BLaER1 treated with 17β-estradiol and CSF1 and Interleukin-3, amounts not matched to agents 10 nM and 100 nM (cell line): ENCODE data around the gene GLRX.
A peak's percentile ranks its signal among the peaks of the same experiment; 100 is the strongest.

ENCODE experiments used
- H3K27ac ChIP-seq, 11 experiments: shearing (Covaris generic); formaldehyde crosslinking; 2 replicates each; pipeline ENCODE4 v1.8.1; 2022
- H3K27me3 ChIP-seq, 11 experiments: shearing (Covaris generic); formaldehyde crosslinking; 2 replicates each; pipeline ENCODE4 v1.8.1; 2022
- H3K36me3 ChIP-seq, 11 experiments: shearing (Covaris generic); formaldehyde crosslinking; 2 replicates each; pipeline ENCODE4 v1.8.1; 2022
- H3K4me1 ChIP-seq, 10 experiments: shearing (Covaris generic); formaldehyde crosslinking; 2 replicates each; pipeline ENCODE4 v1.8.1; 2022
- H3K4me2 ChIP-seq, 11 experiments: shearing (Covaris generic); formaldehyde crosslinking; 2 replicates each; pipeline ENCODE4 v1.8.1; 2022
- H3K4me3 ChIP-seq, 10 experiments: shearing (Covaris generic); formaldehyde crosslinking; 2 replicates each; pipeline ENCODE4 v1.8.1; 2022
- H3K9ac ChIP-seq, 11 experiments: shearing (Covaris generic); formaldehyde crosslinking; 2 replicates each; pipeline ENCODE4 v1.8.1; 2022
- H3K9me3 ChIP-seq, 11 experiments: shearing (Covaris generic); formaldehyde crosslinking; replicated peaks in 1 of 11; 2 replicates each; pipeline ENCODE4 v1.8.1; 2022
- H4K20me1 ChIP-seq, 11 experiments: shearing (Covaris generic); formaldehyde crosslinking; 2 replicates each; pipeline ENCODE4 v1.8.1; 2022
- Cebpa-rat ChIP-seq, 11 experiments: shearing (Covaris generic); IDR thresholded peaks; 2 replicates each; pipeline ENCODE4 v1.8.1; 2022

GLRX gene

DNA sequence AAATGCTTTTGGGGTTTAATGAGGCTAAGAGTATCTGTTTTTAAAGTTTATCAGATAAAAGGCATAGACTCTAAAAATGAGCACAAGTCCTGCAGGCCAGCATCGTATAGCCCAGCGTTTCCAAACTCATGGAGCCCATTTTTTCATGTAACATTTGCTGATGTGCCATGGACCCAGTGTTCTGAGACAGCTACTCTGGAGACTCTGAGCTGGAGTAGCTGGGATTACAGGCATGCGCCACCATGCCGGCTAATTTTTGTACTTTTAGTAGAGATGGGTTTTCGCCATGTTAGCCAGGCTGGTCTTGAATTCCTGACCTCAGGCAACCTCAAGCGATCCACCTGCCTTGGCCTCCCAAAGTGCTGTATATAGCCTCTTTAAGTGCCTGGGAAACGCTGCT lies 15.8 kb downstream of the GLRX start:
- Histone ChIP-seq H4K20me1 (peaks cover 0 to 4% (median 0%) of the 10 kb centered on the region in 11 experiments; a peak in 5 of 22 replicates), H3K4me1 (peaks cover 45 to 67% (median 48%) of the 10 kb centered on the region in 10 experiments), H3K27ac (no peak overlapping the region), H3K9ac (no peak overlapping the region), H3K4me2 (no peak overlapping the region), H3K9me3 (peaks cover 0 to 13% (median 7%) of the 10 kb centered on the region in 11 experiments; a peak in 12 of 22 replicates), H3K4me3 (no peak overlapping the region), H3K36me3 (peaks cover 15 to 69% (median 37%) of the 10 kb centered on the region in 11 experiments; a peak in 21 of 22 replicates), H3K27me3 (no peaks in the 10 kb centered on the region)
- no peak for TF ChIP-seq Cebpa-rat (IDR thresholded peaks at IDR 0.05)

DNA sequence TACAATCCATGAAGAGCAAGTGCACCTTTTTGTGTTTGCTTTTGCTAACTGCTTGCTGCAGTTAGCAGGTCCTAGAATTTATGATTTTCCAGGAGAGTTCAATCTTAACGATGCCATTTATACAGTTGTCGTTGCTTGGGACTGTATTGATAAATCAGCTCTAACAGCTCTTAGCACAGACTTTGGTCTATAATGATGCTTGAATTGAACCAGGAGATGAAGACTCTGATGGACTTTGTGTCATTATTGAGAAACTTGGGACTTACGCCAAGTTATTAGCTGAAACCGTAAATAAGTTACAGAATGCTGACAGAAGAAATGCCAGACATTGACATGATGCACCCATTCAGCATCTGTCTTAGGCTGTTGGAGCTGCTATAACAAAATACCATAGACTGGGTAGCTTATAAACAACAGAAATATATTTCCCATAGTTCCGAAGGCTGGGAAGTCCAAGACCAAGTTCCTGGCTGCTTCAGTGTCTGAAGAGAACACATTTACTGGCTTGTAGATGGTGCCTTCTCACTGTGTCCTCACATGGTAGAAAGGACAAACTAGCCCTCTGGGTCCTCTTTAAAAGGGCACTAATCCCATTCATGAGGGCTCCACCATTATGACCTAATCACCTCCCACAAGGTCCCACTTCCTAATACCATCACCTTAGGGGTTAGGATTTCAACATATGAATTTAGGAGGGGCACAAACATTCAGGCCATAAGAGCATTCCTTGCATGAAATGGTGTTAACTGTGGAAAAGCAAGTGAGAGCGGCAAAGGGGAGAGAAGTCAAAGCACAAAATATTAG lies 17.6 kb downstream of the GLRX start:
- Histone ChIP-seq H3K4me1 (peaks cover 29 to 62% (median 34%) of the 10 kb centered on the region in 10 experiments), H3K9me3 (peaks cover 0 to 13% (median 8%) of the 10 kb centered on the region in 11 experiments; a peak in 12 of 22 replicates), H3K9ac (no peak overlapping the region), H3K4me2 (no peak overlapping the region), H4K20me1 (no peaks in the 10 kb centered on the region; a peak in 2 of 22 replicates), H3K4me3 (no peak overlapping the region), H3K27me3 (no peaks in the 10 kb centered on the region), H3K36me3 (peaks cover 13 to 59% (median 35%) of the 10 kb centered on the region in 11 experiments; a peak in 19 of 22 replicates), H3K27ac (no peak overlapping the region)
- no peak for TF ChIP-seq Cebpa-rat (IDR thresholded peaks at IDR 0.05)

DNA sequence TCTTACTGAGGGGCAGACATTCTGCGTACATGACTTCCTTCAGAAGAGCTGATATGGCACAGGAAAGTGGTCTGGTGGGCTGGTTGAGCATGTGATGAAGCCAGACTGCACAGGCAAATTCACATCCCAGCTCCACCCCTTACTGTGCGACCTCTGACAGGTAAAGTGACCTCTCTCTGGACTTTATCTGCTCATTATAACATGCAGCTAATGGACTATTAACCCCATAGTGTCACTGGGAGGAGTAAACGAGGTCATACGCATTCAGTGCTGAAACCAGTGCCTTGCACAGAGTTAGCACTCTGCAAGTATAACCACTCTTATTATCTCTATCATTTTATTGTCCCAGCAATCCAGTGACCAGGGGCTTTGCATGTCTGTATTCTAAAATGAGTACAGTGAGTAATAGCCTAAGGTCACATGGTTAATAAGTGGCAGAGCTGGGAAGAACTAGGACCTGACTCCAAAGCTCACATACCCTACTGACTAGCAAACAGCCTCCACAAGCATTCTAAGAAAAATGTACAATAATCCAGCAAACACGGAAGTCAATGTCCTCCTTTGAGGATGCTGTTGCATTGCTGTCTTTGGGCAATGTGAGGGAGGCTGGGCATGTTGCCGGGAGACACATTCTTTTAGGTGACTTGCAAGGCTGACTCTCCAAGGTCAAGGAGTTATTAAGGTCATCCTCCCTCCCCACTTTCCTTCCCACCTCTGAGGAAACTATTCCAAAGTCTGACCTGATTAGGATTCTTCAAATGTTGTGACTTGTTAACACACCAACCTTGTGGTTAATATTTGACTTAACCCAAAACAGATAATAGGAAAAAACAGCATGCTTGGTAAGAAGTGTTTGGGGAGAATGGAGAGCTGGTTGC lies 19.0 kb downstream of the GLRX start:
- H3K4me1 ChIP-seq = peaks cover 17 to 51% (median 21%) of the 10 kb centered on the region in 10 experiments
- H3K9me3 ChIP-seq = peaks cover 0 to 13% (median 8%) of the 10 kb centered on the region in 11 experiments; a peak in 12 of 22 replicates
- H3K9ac ChIP-seq = no peak overlapping the region
- no peaks in the 10 kb centered on the region; a peak in 1 of 22 replicates for H4K20me1 ChIP-seq
- peak overlapping the region in 2 of 11 experiments; percentile 32 to 52; a peak in 5 of 22 replicates for H3K4me2 ChIP-seq
- no peak overlapping the region for H3K27ac ChIP-seq
- H3K27me3 ChIP-seq = no peaks in the 10 kb centered on the region
- peaks cover 19 to 70% (median 40%) of the 10 kb centered on the region in 11 experiments; a peak in 19 of 22 replicates for H3K36me3 ChIP-seq
- TF ChIP-seq Cebpa-rat (IDR thresholded peaks at IDR 0.05) = no peak
- H3K4me3 ChIP-seq = no peak overlapping the region

DNA sequence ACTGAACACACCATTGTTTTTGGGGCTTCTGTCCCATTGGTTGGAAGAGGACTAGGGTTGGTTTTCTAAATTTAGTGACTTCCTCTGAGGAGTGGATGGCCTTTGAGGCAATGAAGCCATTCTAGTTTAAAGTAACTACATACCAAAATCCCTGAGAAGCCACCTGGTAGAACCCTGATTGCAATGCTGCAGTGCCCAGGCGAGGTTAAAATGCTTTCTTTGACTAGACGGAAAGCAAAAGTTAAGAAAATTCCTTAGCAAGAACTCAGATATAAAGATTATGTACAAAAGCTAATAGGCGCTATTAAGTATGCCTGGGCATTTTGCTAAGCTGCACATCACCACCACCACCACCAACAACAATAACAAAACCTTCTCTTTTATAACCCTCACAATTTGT lies 20.6 kb downstream of the GLRX start:
- Histone ChIP-seq H4K20me1 (no peaks in the 10 kb centered on the region), H3K4me3 (no peak overlapping the region), H3K27me3 (no peaks in the 10 kb centered on the region), H3K9me3 (peaks cover 0 to 13% (median 8%) of the 10 kb centered on the region in 11 experiments; a peak in 12 of 22 replicates), H3K4me2 (peak overlapping the region in 9 of 11 experiments; percentile 0 to 64 (median 42); a peak in 14 of 22 replicates), H3K9ac (no peak overlapping the region), H3K36me3 (peaks cover 19 to 71% (median 47%) of the 10 kb centered on the region in 11 experiments; a peak in 20 of 22 replicates), H3K27ac (peak overlapping the region in 1 of 11 experiments; percentile 12; a peak in 2 of 22 replicates), H3K4me1 (peaks cover 5 to 46% (median 10%) of the 10 kb centered on the region in 10 experiments; a peak in 19 of 20 replicates)
- TF ChIP-seq Cebpa-rat (IDR thresholded peaks at IDR 0.05) = no peak

DNA sequence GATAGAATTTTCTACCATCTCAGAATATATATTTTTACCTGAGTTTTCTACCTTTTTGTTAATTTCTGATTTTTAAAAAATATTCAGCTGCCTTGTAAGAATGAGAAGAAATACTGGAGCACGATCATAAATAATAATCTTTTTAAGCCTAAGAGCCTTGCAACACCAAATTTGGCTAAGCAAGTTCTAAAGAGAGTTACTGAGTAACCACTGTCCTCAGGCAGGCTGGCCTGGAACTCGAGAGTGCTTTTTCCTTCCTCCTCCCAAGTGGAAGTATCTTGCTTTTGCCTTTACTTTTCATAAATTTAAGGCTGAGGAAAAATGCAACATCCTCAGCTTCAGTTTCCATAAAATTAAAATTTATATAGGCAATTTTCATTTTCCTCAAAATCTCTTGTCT lies 21.0 kb downstream of the GLRX start:
- H3K4me3 ChIP-seq = no peak overlapping the region
- TF ChIP-seq Cebpa-rat (IDR thresholded peaks at IDR 0.05) = no peak
- H3K27me3 ChIP-seq = no peaks in the 10 kb centered on the region
- peaks cover 5 to 46% (median 10%) of the 10 kb centered on the region in 10 experiments; a peak in 19 of 20 replicates for H3K4me1 ChIP-seq
- H4K20me1 ChIP-seq = no peaks in the 10 kb centered on the region
- peak overlapping the region in 9 of 11 experiments; percentile 0 to 64 (median 42); a peak in 13 of 22 replicates for H3K4me2 ChIP-seq
- H3K9me3 ChIP-seq = peaks cover 0 to 13% (median 8%) of the 10 kb centered on the region in 11 experiments; a peak in 12 of 22 replicates
- H3K9ac ChIP-seq = no peak overlapping the region
- H3K36me3 ChIP-seq = peaks cover 16 to 71% (median 47%) of the 10 kb centered on the region in 11 experiments; a peak in 20 of 22 replicates
- peak overlapping the region in 1 of 11 experiments; percentile 12; a peak in 2 of 22 replicates for H3K27ac ChIP-seq

DNA sequence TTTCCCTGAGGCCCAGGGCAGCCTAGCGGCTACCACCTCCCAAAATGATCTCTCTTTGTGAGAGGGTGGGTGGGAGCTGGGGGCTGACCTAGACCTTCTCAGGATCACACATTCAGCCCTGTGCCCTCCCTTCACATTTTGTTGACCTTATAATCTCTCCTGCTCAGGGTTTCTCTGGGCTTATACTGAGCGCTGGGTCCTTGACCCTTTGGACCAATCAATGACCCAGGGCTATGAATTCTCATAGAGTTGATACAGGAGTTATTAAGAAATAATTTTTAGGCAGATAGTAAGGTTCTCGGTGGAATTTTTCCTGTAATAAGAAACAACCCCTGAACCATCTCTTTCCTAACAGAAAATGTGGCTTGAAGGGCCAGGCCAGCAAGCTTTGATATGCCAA lies 22.0 kb downstream of the GLRX start:
- no peak for TF ChIP-seq Cebpa-rat (IDR thresholded peaks at IDR 0.05)
- Histone ChIP-seq H3K4me2 (peak overlapping the region in 2 of 11 experiments; percentile 39 to 64; a peak in 3 of 22 replicates), H3K4me1 (peaks cover 5 to 46% (median 10%) of the 10 kb centered on the region in 10 experiments; a peak in 19 of 20 replicates), H3K4me3 (no peak overlapping the region), H3K9me3 (peaks cover 0 to 12% (median 7%) of the 10 kb centered on the region in 11 experiments; a peak in 12 of 22 replicates), H4K20me1 (no peaks in the 10 kb centered on the region), H3K36me3 (peaks cover 9 to 69% (median 44%) of the 10 kb centered on the region in 11 experiments; a peak in 19 of 22 replicates), H3K27me3 (no peaks in the 10 kb centered on the region), H3K9ac (no peak overlapping the region), H3K27ac (no peak overlapping the region)

DNA sequence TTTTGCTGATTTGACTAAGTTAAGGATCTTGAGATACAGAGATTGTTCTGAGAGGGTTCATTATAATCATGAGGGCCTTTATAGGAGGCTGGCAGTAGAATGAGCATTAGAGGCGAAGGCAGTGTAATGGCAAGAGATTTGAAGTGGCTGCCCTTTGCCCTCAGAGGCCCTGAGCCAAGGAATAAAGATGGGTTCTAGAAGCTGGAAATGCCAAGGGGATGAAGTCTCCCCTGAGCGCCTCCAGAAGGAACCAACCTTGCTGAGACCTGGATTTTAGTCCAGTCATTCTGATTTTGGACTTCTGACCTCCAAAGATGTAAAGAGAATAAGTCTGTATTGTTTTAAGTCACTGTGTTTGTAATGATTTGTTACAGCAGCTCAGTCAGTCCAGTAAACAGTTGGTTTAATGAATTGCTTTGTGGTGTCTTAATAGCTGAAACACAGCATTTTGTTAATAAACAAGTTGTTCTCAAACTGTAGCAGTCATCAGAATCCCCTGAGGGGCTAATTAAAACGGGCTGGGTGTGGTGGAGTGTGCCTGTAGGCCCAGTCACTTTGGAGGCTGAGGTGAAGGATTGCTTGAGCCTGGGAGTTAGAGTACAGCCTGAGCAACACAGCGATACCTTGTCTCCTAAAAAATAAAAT lies 23.2 kb downstream of the GLRX start:
- H3K4me1 ChIP-seq = peaks cover 5 to 45% (median 10%) of the 10 kb centered on the region in 10 experiments; a peak in 19 of 20 replicates
- TF ChIP-seq Cebpa-rat (IDR thresholded peaks at IDR 0.05) = no peak
- no peak overlapping the region for H3K9ac ChIP-seq
- H4K20me1 ChIP-seq = no peaks in the 10 kb centered on the region
- H3K4me3 ChIP-seq = no peak overlapping the region
- H3K4me2 ChIP-seq = no peak overlapping the region
- H3K27ac ChIP-seq = no peak overlapping the region
- peaks cover 6 to 69% (median 43%) of the 10 kb centered on the region in 11 experiments; a peak in 19 of 22 replicates for H3K36me3 ChIP-seq
- H3K9me3 ChIP-seq = peaks cover 0 to 4% (median 0%) of the 10 kb centered on the region in 11 experiments; a peak in 2 of 22 replicates
- H3K27me3 ChIP-seq = no peaks in the 10 kb centered on the region

DNA sequence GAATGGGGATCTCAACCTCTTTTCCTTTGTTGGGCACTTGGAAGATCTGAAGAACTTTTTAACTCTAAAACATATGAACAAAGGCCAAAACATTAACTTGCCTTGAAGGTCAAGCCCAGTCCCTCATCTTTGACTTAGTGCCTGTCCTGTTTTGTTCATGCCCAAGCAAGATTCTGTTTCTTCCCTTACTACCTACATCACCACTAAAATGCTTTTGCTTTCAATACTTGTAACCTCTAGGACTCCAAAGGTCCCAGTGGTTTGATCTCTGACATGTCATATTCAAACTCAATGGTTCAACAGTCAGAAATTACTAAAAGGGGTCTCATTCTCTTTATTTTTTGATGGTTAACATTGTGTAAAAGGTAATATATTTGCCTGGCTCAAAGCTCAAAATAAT lies 24.0 kb downstream of the GLRX start:
- Histone ChIP-seq H3K9me3 (peaks cover 0 to 4% (median 0%) of the 10 kb centered on the region in 11 experiments; a peak in 2 of 22 replicates), H3K27me3 (no peaks in the 10 kb centered on the region), H3K27ac (no peak overlapping the region), H3K4me1 (peaks cover 5 to 37% (median 10%) of the 10 kb centered on the region in 10 experiments; a peak in 19 of 20 replicates), H3K9ac (no peak overlapping the region), H3K36me3 (peaks cover 13 to 77% (median 51%) of the 10 kb centered on the region in 11 experiments; a peak in 20 of 22 replicates), H3K4me3 (no peak overlapping the region), H3K4me2 (peak overlapping the region in 2 of 11 experiments; percentile 6 to 48; a peak in 1 of 22 replicates), H4K20me1 (no peaks in the 10 kb centered on the region)
- TF ChIP-seq Cebpa-rat (IDR thresholded peaks at IDR 0.05) = no peak
